ENCODE data around the gene MRGPRG.
A peak's percentile ranks its signal among the peaks of the same experiment; 100 is the strongest.

The MRGPRG gene

DNA sequence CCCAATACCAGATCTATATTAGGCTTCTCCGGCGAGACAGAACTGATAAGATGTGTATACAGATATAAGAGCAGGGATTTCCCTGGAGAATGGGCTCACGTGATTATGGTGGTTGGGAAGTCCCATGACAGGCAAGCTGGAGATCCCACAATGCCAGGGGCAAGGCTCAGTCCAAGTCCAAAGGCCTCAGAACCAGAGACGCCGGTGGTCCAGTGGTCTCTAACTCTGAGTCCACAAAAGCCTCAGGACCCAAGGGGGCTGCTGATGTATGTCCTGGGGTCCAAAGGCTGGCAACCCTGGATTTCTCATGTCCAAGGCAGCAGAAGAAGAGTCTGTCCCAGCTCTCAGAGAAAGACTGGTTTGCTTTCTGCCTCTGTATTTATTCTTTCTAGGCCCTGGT is 37.7 kb downstream of the MRGPRG start:
- TF ChIP-seq, protein P1, sequence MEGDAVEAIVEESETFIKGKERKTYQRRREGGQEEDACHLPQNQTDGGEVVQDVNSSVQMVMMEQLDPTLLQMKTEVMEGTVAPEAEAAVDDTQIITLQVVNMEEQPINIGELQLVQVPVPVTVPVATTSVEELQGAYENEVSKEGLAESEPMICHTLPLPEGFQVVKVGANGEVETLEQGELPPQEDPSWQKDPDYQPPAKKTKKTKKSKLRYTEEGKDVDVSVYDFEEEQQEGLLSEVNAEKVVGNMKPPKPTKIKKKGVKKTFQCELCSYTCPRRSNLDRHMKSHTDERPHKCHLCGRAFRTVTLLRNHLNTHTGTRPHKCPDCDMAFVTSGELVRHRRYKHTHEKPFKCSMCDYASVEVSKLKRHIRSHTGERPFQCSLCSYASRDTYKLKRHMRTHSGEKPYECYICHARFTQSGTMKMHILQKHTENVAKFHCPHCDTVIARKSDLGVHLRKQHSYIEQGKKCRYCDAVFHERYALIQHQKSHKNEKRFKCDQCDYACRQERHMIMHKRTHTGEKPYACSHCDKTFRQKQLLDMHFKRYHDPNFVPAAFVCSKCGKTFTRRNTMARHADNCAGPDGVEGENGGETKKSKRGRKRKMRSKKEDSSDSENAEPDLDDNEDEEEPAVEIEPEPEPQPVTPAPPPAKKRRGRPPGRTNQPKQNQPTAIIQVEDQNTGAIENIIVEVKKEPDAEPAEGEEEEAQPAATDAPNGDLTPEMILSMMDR (IDR thresholded peaks at IDR 0.05) = no peak
- Histone ChIP-seq H3K4me1 (no peaks in the 10 kb centered on the region), H3K36me3 (no peaks in the 10 kb centered on the region), H3K27me3 (no peaks in the 10 kb centered on the region), H3K4me3 (no peak overlapping the region), H3K27ac (no peak overlapping the region), H3K9me3 (peaks cover 0 to 12% (median 0%) of the 10 kb centered on the region in 3 donors)
- intact Hi-C loops (cut with DNase I; ENCODE audit: low total_unique reads) = no loop called here
- DNase-seq = peak; percentile 13 to 23

DNA sequence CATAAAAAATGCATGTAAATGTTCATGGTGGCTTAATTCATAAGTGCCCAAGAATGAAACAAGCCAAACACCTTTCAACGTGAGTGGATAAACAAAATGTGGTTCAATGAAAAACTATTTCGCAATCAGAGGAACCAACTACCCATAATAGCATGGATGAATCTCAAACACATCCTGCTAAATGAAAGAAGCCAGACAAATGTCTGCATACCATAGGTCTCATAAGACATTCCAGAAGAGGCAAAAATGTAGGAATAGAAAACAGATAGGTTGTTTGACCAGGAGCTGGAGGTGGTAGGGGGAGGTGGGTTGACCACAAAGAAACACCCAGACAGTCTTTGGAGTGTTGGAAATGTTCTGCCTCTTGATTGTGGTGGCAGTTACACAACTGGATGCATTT is 40.3 kb downstream of the MRGPRG start:
- no peak overlapping the region for H3K4me3 ChIP-seq
- H3K4me1 ChIP-seq = no peaks in the 10 kb centered on the region
- H3K27me3 ChIP-seq = no peaks in the 10 kb centered on the region
- no peak for DNase-seq
- TF ChIP-seq, protein P1 (IDR thresholded peaks at IDR 0.05) = no peak
- intact Hi-C loops (cut with DNase I; ENCODE audit: low total_unique reads) = no loop called here
- no peak overlapping the region for H3K27ac ChIP-seq
- H3K36me3 ChIP-seq = no peaks in the 10 kb centered on the region
- peaks cover 0 to 12% (median 0%) of the 10 kb centered on the region in 3 donors for H3K9me3 ChIP-seq

DNA sequence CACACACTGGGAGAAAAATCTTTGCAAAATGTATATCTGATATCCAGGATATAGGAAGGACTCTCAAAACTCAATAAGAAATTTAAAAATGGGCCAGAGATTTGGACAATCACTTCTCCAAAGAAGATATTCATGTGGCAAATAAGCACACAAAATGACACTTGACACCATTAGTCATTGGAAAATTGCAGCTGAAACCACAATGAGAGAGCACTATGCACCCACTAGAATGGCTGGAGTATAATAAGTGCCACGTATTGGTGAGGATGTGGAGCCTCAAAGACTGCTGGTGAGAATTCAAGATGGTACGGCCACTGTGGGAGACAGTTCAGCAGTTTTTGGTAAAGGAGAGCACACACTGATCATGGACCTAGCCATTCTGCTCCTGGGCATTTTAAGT is 40.7 kb downstream of the MRGPRG start:
- no peaks in the 10 kb centered on the region for H3K36me3 ChIP-seq
- DNase-seq = no peak
- no peak overlapping the region for H3K27ac ChIP-seq
- peaks cover 0 to 12% (median 0%) of the 10 kb centered on the region in 3 donors for H3K9me3 ChIP-seq
- TF ChIP-seq, protein P1 (IDR thresholded peaks at IDR 0.05) = no peak
- H3K27me3 ChIP-seq = no peaks in the 10 kb centered on the region
- H3K4me1 ChIP-seq = no peaks in the 10 kb centered on the region
- intact Hi-C loops (cut with DNase I; ENCODE audit: low total_unique reads) = no loop called here
- H3K4me3 ChIP-seq = no peak overlapping the region

DNA sequence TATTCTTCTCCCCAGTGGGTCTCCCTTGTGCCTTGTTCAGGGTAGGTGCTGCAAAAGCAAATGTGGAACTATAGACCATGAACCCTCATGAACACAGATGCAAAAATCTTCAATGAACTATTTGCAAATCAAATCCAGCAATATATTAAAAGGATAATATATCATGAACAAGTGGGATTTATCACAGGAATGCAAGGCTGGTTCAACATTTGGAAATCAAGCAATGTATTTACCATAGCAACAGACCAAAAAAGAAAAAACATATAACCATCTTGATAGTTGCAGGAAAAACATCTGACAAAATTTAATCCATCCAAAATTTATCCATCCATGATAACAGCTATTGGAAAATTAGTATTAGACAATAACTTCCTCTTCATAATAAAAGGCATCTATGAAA is 42.1 kb downstream of the MRGPRG start:
- Histone ChIP-seq H3K9me3 (peaks cover 0 to 12% (median 0%) of the 10 kb centered on the region in 3 donors), H3K36me3 (no peaks in the 10 kb centered on the region), H3K4me1 (no peaks in the 10 kb centered on the region), H3K27ac (no peak overlapping the region), H3K4me3 (no peak overlapping the region), H3K27me3 (no peaks in the 10 kb centered on the region)
- TF ChIP-seq, protein P1 (IDR thresholded peaks at IDR 0.05) = no peak
- intact Hi-C loops (cut with DNase I; ENCODE audit: low total_unique reads) = no loop called here
- DNase-seq = no peak

DNA sequence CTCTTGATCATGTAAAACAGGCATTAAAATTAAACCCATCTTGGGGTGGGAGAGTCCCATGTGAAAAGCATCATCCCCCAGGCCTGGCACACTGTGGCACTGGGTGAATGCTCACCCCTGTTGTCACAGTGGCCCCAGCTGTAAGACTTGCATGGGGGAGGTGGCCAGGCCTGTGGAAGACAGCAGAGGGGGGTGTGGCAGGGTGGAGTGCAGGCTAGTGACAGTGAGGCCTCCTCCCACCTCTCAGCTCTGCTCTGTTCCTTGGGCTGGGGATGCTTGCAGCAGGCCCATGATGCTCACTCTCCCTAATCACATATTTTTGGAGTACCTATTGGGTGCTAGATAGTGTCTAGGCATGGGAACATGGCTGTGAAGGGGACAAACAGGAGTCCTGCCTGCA is 43.4 kb downstream of the MRGPRG start:
- Histone ChIP-seq H3K9me3 (peaks cover 0 to 12% (median 0%) of the 10 kb centered on the region in 3 donors), H3K4me1 (peaks cover 0 to 5% (median 3%) of the 10 kb centered on the region in 4 donors), H3K4me3 (no peak overlapping the region), H3K27me3 (no peaks in the 10 kb centered on the region), H3K27ac (no peak overlapping the region), H3K36me3 (no peaks in the 10 kb centered on the region)
- intact Hi-C loops (cut with DNase I; ENCODE audit: low total_unique reads) = no loop called here
- TF ChIP-seq, protein P1 (IDR thresholded peaks at IDR 0.05) = no peak
- peak in 1 of 2 donors; percentile 37 for DNase-seq

DNA sequence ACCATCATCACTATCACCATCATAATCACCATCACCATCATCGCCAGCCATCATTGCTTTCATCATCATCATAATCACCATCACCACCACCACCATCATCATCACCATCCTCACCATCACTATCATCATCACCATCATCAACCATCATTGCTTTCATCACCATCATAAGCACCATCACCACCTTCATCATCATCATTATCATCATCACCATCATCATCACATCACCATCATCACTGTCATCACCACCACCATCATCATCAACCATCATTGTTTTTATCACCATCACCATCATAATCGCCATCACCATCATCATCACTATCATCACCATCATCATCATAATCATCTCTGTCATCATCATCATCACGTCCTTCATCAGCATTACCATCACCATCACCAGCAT is 44.2 kb downstream of the MRGPRG start:
- no peak for DNase-seq
- Histone ChIP-seq H3K27ac (no peak overlapping the region), H3K9me3 (peaks cover 0 to 12% (median 0%) of the 10 kb centered on the region in 3 donors), H3K4me1 (peaks cover 0 to 11% (median 8%) of the 10 kb centered on the region in 4 donors), H3K36me3 (no peaks in the 10 kb centered on the region), H3K4me3 (no peak overlapping the region), H3K27me3 (no peaks in the 10 kb centered on the region)
- TF ChIP-seq, protein P1 (IDR thresholded peaks at IDR 0.05) = no peak
- intact Hi-C loops (cut with DNase I; ENCODE audit: low total_unique reads) = loop anchor here (5.0 kb wide), 1 partner anchor 43 kb away; the partner anchor contains the start of gene MRGPRG
